NCI-H345 treated with DMSO at 0.1 percent for 48 hours (cell line): ENCODE data around the gene TMEM198.

Source experiments
- DNase-seq: peaks from one replicate; lab custom pipeline; 2025; ENCODE audit not compliant: unreplicated experiment; lab: John Stamatoyannopoulos, UW

The TMEM198 gene

DNA sequence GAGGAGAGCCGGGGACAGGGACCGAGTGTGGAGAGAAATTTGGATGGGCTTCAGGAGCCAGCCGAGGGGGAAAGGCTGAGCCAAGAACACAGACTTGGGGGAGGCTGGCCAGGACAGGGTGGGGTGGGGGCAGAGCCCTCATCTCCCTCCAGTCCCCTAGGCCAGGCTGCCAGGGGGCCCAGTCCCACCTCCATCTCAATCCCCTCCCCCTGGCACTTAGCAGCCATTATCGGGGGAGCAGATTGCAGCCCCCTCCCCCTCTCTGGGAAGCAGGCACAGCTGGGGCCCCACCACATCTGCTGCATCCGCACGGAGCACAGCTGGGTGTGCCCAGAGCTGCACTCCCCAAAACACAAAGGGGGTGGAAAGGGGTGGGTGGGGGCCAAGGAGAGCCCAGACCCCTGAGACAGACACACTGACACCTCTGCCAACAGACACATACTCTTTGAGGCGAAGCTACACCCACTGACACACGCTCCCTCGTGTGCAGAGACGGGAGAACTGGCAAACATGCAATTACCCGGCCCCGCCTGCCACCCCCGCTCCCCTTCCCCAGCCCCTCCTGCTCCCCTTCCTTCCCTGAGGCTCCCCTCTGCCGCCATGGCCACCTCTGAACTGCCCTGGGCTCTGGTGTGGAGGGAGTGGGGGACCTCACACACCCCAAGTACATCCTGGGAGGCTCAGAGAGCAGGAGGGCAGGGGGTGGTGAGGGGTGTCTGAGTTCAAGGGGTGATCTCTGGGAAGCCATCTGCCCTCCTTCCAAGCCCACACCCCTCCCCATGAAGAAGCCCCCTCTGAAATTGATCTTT is 34.7 kb upstream of the TMEM198 start:
- no peak for DNase-seq

- DNase-seq, result no peak
These were observed 33.9 kb upstream of the TMEM198 start for GRCh38 chr2:219509780-219510511.

GRCh38 chr2:219510512-219511135 is 33.2 kb upstream of the TMEM198 start:
- no peak for DNase-seq

DNA sequence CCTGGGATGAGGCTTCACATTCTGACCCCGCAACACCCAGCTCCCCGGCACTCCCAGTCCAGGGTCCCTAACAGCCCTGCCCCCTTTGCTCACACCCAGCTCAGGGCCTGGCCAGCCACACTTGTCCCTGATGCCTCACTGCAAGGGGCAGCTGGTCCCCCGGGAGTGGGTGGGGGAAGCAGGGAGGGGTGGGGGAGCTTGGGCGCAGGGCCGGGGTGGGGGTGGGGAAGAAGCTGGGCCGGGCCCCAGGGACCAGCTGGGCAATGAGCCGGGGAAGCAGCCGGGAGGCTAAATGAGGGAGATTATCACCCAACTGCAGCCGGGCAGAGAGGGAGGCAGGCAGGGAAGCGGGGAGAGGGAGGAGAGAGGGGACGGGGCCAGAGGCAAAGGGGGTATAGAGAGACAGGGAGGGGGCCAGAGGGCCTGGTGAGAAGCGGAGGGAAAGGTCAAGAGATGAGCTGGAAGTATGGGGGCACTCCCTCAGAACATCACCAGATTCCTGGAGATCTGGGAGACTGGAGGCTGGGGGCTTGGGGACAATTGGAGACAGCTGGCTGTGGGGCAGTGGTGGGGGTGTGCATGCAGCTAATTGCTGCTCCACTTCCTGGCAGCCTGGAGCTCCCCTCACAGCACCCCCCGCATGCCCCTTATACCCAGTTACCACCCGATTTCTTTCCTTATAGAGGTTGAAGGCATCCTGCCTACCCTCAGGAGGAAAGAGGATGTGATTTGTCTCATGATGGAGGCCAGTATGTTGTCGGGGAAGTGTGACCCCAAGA is 32.1 kb upstream of the TMEM198 start:
- DNase-seq, result no peak

DNA sequence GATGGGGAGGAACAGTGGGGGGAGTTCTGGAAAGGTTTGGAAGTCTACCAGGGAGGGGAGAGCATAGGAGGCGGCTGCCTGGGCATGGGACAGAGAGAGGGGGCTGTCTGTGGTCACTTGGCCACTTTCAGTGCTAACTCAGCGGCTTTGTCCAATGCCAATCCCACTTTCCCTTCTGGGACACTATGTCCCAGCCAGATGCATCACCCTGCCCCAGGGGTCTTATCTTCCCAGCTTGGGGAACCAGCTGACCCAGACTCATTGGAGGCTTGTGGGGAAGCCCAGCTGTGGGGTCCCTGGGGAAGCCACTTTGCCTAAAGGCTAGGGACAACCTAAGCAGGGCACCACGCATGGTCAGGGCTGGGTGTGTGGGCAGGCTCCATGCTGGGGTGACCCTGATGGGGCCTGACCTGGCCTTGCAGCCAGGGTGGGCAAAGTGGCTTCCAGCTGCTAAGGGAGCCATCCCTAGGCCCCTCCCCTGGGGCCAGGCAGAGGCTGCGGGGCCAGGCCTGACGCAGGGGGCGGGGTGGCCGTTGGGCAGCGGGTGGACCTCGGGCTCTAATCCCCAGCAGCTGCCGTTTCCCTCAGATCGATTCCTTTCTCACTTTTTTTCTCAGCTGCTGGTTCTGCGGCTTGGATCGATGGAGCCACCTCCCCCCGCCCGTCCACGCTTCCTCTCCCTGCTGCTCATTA is 31.2 kb upstream of the TMEM198 start:
- DNase-seq, result no peak

DNA sequence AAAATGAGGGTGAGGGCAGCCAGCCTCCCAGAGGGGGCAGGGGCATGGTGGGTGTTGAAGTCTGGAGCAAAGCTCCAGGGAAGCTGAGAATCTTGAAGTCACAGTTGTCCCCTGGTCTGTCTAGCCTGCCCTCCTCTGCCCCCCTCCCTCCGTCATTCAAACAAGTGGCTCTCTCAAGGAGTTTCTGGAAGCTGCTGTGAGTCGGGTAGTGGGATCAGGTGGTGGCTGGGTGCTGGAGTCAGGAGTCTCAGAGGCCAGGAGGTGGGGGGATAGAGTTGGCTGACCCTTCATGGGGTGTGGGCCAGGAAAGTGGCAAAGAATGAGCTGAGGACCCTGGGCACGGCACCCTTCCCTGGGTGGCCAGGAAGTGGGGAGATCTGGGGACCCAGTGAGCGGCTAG is 30.0 kb upstream of the TMEM198 start:
- no peak for DNase-seq

DNA sequence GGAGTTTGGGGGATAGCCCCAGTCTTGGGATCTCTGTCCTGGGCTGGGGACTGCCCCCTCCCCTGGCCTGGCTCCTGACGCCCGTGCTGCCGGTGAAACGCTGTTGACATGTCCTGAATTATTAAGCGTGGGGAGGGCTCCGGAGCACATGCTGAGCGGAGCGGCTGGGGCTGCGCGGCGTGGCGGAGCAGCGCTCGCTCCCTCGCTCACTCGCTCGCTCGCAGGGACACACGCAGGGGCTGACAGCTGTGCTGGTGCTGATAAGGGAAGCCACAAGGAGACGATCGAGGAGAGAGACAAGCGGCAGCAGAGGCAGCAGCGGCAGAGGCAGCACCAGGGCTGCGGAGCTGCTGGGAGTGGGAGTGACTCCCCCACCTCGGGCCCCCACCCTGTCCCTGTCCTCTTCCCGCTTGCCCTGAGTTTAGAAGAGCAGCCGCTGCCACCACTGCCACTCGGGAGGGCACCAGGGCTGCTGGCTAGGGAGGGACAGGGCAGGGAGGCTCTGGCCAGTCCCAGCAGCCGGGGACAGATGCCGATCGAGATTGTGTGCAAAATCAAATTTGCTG is 29.5 kb upstream of the TMEM198 start, which contains the start of gene ASIC4:
ASIC4 (plus strand) TSS at position 287 of the 566 bp plus-strand sequence; CDS start at position 530, 243 bp downstream.
- DNase-seq, result no peak

DNA sequence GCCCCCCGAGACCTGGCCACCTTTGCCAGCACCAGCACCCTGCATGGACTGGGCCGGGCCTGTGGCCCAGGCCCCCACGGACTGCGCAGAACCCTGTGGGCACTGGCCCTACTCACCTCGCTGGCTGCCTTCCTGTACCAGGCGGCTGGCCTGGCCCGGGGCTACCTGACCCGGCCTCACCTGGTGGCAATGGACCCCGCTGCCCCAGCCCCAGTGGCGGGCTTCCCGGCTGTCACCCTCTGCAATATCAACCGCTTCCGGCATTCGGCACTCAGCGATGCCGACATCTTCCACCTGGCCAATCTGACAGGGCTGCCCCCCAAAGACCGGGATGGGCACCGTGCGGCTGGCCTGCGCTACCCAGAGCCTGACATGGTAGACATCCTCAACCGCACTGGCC is 29.0 kb upstream of the TMEM198 start:
- DNase-seq, result no peak

GRCh38 chr2:219515874-219516629 is 27.8 kb upstream of the TMEM198 start:
- DNase-seq, result no peak

GRCh38 chr2:219516888-219517287 is 26.9 kb upstream of the TMEM198 start:
- DNase-seq, result no peak

GRCh38 chr2:219517954-219518778 is 25.7 kb upstream of the TMEM198 start:
- no peak for DNase-seq

DNA sequence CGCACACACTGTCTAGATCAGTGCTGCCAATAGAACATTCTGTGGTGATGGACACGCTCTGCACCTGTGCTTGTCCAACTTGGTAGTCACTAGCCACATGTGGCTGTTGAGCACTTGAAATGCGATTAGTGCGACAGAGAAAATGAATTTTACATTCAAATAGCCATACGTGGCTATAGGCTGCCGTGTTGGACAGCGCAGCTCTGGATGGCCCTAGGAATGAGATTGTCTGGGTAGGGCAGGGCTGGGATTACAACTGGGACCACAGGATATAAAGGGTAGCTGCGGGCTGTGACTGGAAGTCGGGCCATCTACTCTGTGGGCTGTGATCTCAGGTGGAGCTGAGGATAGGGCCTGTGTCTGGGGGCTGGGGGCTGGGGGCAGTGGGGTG is 24.3 kb upstream of the TMEM198 start:
- no peak for DNase-seq

- no peak for DNase-seq
These were observed 23.7 kb upstream of the TMEM198 start for GRCh38 chr2:219520079-219520478.

DNA sequence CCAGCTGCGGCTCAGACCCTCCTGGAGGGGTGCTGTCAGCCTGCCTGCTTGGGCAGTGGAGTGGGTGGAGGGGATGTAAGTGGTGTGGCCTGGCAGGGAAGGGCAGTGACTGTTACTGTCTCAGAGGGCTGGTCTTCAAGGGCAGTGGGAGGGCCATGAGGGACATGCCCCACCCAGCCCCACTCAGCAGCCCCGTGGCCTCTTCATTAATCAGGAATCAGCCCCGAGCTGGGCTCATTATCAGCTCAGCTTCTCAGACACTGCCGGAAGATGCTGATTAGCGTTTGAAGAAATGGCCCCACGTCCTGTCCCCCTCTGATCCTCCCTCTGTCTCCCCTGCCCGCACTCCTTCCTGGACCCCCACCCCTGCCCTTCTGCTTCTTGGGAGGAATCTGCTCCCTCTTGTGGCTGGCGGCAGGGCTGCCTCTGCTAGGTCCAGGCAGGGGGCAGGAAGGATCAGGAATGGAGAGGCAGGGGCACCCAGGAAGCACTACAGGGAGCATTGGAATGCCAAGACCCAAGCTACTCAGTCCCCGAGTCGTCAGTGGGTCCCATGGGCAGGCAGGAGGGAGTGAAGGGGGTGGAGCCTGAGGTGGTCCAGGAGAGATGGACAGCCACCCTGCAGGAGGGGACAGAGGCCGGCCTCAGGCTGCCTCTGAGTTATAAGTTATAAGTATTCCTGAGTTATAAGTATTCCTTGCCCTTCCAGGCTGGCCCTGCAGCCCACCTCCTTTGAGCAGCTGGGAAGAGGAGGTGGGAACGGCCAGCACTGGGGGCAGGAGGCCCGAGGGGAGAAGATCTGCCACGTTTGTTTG is 22.6 kb upstream of the TMEM198 start:
- DNase-seq, result peak; percentile 34

DNA sequence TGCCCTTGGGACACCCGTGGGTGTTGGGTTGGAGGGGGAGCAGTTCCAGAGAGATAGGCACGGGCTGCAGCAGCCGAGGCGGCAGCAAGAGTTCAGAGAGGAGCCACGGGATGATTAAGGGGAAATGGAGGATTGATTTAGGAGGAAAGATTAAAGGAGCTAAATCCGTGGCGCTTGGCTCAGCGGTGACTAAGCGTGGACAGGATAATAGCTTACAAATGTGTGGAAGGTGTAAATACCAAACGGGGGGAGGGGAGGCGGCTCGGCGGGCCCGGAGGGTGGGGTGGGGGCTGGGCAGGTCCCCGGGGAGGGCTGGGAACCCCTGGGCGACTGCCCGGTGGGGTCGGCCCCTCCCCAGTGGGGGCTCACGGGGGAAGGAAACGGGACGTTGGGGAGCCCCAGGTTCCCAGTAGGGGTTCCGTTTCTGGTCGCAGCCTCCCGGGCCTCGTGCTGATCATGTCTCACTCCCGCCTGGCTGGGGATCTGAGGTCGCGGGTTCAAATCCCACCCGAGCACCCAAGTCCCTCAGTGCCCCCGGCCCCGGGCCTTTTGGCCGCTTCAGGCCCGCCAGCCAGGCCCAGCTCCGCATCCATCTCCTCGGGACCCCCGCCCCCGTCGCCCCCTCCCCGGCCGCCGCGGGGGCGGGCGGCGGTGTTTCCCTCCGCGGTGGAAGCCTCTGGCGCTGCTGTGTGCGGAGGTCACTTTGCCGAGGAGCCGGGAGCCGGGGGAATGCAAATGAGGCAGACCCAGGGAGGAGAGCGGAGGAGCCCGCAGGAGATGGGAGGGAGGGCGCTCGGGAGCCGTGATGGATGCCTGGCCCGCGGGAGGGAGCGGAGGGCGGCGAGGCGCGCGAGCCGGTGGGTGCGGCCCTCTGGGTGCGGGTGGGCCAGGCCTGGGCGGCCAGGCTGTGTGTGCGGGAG is 21.5 kb upstream of the TMEM198 start:
- no peak for DNase-seq

DNA sequence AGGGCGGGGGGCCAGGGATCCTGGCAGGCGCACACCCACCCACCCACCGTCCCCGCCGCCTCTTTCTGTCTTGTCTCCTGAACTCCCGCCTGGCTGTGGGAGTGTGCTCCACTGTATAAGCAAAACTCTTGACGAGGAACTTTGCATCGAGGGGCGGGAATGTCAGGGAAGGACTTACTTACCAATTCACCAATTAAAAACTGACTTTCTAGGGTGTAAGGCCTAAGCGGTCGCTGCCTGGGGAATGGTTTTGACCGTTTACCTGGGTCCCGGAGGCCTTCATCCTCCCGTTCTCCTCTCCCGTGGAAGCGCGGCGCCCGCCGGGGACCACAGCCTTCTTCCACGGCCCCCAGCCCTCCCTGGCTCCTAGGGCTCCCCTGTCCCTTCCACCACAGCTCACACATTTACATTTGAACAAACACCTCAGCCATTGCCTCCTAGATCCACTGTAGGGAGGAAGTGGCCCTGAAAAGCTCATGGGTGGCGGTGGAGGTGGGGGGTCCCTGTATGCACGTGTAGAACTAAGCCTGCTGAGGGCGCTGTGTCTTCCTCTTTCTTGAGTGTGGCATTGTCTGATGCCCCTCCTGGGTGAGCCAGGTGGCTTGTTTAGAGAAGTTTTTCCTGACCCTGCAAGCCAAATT is 20.7 kb upstream of the TMEM198 start:
- no peak for DNase-seq
